GM12892 (cell line): ENCODE data around the gene TMED5.

Experiments used
- POLR2AphosphoS5 ChIP-seq: IDR thresholded peaks from 2 replicates; pipeline ENCODE4 v1.6.1; 2011; ENCODE audit warnings: low read depth, low read length, control low read depth
- TAF1 ChIP-seq: IDR thresholded peaks from 2 replicates; pipeline ENCODE4 v1.6.1; 2011; ENCODE audit warnings: low read depth, mild to moderate bottlenecking, control low read depth, low read length, borderline replicate concordance

GRCh38 chr1:93206567-93206954, 26.3 kb upstream of the TMED5 start:
- TF ChIP-seq TAF1 (no peak), POLR2AphosphoS5 (no peak)
